Measurements from ENCODE around the gene STEAP2. TPM values are rescaled to one million over a fixed set of nuclear protein-coding genes. Genes with fewer than 3 reads are reported as not detected.
"Not testable (repeated sequence)": the region's sequence is repeated elsewhere in the genome, so short reads cannot be mapped to it uniquely, and the experiment has no call there.

STEAP2 gene
- total RNA-seq, 1 experiment from 2014 or later: 2.2 TPM

- no peak for DNase-seq (ENCODE audit: extremely low read depth, low read depth)
Observed at GRCh38 chr7:90232430-90232829, 20.9 kb downstream of the STEAP2 start.

- DNase-seq (ENCODE audit: extremely low read depth, low read depth): no peak
Observed at GRCh38 chr7:90233569-90233968, 22.0 kb downstream of the STEAP2 start.

- no peak for DNase-seq (ENCODE audit: extremely low read depth, low read depth)
Observed at GRCh38 chr7:90236721-90237289, 25.3 kb downstream of the STEAP2 start.

GRCh38 chr7:90238022-90238421, 26.5 kb downstream of the STEAP2 start:
- no peak for DNase-seq (ENCODE audit: extremely low read depth, low read depth)

- DNase-seq (ENCODE audit: extremely low read depth, low read depth): no peak
Observed at GRCh38 chr7:90238583-90238982, 27.0 kb downstream of the STEAP2 start.

- DNase-seq (ENCODE audit: extremely low read depth, low read depth): no peak
Observed at GRCh38 chr7:90239050-90239449, 27.5 kb downstream of the STEAP2 start.

- no peak for DNase-seq (ENCODE audit: extremely low read depth, low read depth)
Observed at GRCh38 chr7:90239625-90240228, 28.2 kb downstream of the STEAP2 start.

- DNase-seq (ENCODE audit: extremely low read depth, low read depth): no peak
Observed at GRCh38 chr7:90242369-90243168, 31.0 kb downstream of the STEAP2 start.

GRCh38 chr7:90243556-90243955, 32.0 kb downstream of the STEAP2 start:
- DNase-seq (ENCODE audit: extremely low read depth, low read depth): no peak

- no peak for DNase-seq (ENCODE audit: extremely low read depth, low read depth)
Observed at GRCh38 chr7:90244565-90244908, 33.0 kb downstream of the STEAP2 start.

- DNase-seq (ENCODE audit: extremely low read depth, low read depth): peak; percentile 75
Observed at GRCh38 chr7:90244909-90245851, 33.6 kb downstream of the STEAP2 start, which contains the start of gene CFAP69. CFAP69 (plus strand) TSS chr7:90245174; CDS start chr7:90245425, 251 bp downstream.

GRCh38 chr7:90246171-90246570, 34.6 kb downstream of the STEAP2 start:
- DNase-seq (ENCODE audit: extremely low read depth, low read depth): no peak

- DNase-seq (ENCODE audit: extremely low read depth, low read depth): no peak
Observed at GRCh38 chr7:90248706-90249105, 37.2 kb downstream of the STEAP2 start.

- no peak for DNase-seq (ENCODE audit: extremely low read depth, low read depth)
Observed at GRCh38 chr7:90250601-90251303, 39.2 kb downstream of the STEAP2 start.

- no peak for DNase-seq (ENCODE audit: extremely low read depth, low read depth)
Observed at GRCh38 chr7:90251304-90251635, 39.7 kb downstream of the STEAP2 start.

- not testable (repeated sequence) for DNase-seq (ENCODE audit: extremely low read depth, low read depth)
Observed at GRCh38 chr7:90256011-90256410, 44.5 kb downstream of the STEAP2 start.

GRCh38 chr7:90256778-90257177, 45.2 kb downstream of the STEAP2 start:
- DNase-seq (ENCODE audit: extremely low read depth, low read depth): no peak

GRCh38 chr7:90261441-90261840, 49.9 kb downstream of the STEAP2 start:
- DNase-seq (ENCODE audit: extremely low read depth, low read depth): no peak

GRCh38 chr7:90262438-90262837, 50.9 kb downstream of the STEAP2 start:
- peak; percentile 17 for DNase-seq (ENCODE audit: extremely low read depth, low read depth)

- DNase-seq (ENCODE audit: extremely low read depth, low read depth): no peak
Observed at GRCh38 chr7:90266808-90267207, 55.3 kb downstream of the STEAP2 start.

All from NCI-H460 (cell line).